IPS-18a (cell line): ENCODE results near the gene KLF2.

ENCODE experiments used
- H3K27ac ChIP-seq: one replicate; pipeline ENCODE4 v1.5.1; 2013; ENCODE audit warnings: low read length
- H3K27me3 ChIP-seq: one replicate; pipeline ENCODE4 v1.6.1; 2013; ENCODE audit warnings: mild to moderate bottlenecking, low read length; ENCODE audit not compliant: control insufficient read depth, insufficient read depth
- H3K36me3 ChIP-seq: one replicate; pipeline ENCODE4 v1.6.1; 2013; ENCODE audit warnings: low read depth, low read length; ENCODE audit not compliant: control insufficient read depth
- H3K4me1 ChIP-seq: one replicate; pipeline ENCODE4 v1.6.1; 2013; ENCODE audit warnings: low read depth, low read length; ENCODE audit not compliant: control insufficient read depth
- H3K4me3 ChIP-seq: one replicate; pipeline ENCODE4 v1.5.1; 2013; ENCODE audit warnings: low read length
- H3K9ac ChIP-seq: one replicate; pipeline ENCODE4 v1.6.1; 2013; ENCODE audit warnings: mild to moderate bottlenecking, low read length, moderate library complexity
- H3K9me3 ChIP-seq: one replicate; pipeline ENCODE4 v1.6.1; 2013; ENCODE audit warnings: low read depth, low read length; ENCODE audit not compliant: control insufficient read depth

Gene KLF2

DNA sequence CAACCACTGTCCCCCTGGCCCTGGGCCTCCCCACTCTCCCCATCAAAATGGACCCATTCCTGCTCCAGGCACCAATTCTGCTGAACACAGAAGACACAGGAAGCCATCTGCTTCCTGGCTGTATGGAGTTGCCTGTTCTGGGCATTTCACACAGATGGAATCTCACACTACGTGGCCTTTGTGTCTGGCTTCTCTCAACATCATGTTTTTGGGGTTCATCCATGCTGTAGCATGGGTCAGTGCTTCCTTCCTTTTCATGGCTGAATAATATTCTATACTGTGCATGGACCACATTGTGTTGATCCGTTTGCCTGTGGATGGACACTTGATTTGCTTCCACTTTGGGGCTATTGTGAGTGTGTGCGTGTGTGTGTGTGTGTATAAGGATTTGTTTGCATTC lies 15.0 kb upstream of the KLF2 start:
- Histone ChIP-seq H3K9me3 (no peaks in the 10 kb centered on the region), H3K4me3 (no peak overlapping the region), H3K27ac (no peak overlapping the region), H3K4me1 (peaks cover 5% of the 10 kb centered on the region), H3K27me3 (no peaks in the 10 kb centered on the region), H3K36me3 (no peaks in the 10 kb centered on the region), H3K9ac (no peak overlapping the region)

DNA sequence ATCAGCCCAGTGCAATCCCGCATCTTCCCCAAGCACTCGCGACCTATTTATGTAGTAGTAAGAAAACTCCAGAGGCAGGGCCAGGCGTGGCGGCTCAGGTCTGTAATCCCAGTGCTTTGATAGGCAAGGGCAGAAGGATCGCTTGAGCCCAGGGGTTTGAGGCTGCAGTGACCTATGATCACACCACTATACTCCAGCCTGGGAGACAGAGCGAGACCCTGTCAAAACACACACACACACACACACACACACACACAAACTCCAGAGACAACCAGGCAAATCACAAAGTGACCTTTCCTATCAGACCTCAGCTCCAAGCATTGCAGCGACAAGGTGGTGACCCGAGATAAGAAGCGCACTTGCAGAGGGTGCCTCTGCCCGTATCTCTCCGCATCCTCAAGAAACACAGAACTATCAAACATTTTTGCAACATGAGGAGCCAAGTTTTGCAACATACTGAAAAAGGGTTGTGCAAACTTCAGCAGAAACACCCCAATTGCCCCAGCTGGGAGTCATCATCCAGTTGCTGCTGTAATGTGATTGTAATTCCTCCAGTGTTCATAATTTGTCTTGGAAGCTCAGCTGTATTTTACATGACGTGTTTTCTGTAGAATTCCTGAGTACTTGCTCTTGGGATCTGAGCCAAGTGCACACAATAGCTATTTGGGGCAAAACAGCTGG lies 8.7 kb upstream of the KLF2 start:
- H3K36me3 ChIP-seq: no peaks in the 10 kb centered on the region
- H3K9ac ChIP-seq: no peak overlapping the region
- H3K4me3 ChIP-seq: no peak overlapping the region
- H3K4me1 ChIP-seq: no peaks in the 10 kb centered on the region
- H3K27ac ChIP-seq: no peak overlapping the region
- no peaks in the 10 kb centered on the region for H3K27me3 ChIP-seq
- no peaks in the 10 kb centered on the region for H3K9me3 ChIP-seq

DNA sequence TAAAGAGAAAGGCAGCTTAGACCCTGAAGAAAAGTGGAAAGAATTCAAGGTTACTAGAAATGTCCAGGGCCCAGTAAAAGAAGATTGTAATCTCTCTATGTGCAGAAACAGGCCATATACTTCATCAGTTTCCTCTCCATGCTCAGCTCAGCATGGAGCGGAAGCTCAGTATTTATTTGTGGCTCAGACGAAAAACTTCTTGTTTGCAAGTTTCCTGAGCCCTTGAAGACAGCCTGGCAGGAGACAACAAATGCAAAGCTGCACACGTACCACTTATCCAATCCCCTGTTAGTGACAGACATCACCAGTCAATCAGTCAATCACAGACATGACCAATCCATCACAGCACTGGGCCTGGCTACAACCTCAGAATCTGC lies 8.1 kb upstream of the KLF2 start:
- H3K27ac ChIP-seq: no peak overlapping the region

DNA sequence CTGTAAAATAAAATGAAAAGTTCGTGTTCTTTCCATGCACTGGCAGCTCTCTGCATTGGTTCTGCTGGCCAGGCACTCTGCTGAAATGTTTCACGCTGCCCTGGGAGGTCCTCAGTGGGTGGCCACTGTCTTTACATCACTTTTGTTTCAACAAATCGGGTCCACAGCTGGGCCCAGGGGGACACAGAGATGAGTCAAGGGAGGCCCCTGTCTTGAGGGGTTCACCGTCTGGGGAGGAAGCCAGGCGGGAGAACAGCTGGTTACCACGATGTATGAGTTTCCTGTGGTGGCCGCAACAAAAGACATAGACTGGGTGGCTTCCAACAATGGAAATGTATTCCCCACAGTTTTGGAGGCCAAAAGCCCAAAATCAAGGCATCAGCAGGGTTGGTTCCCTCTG lies 5.1 kb upstream of the KLF2 start:
- H3K36me3 ChIP-seq: no peaks in the 10 kb centered on the region
- no peaks in the 10 kb centered on the region for H3K4me1 ChIP-seq
- peaks cover 26% of the 10 kb centered on the region for H3K27me3 ChIP-seq
- no peaks in the 10 kb centered on the region for H3K9me3 ChIP-seq
- H3K9ac ChIP-seq: no peak overlapping the region
- no peak overlapping the region for H3K4me3 ChIP-seq
- no peak overlapping the region for H3K27ac ChIP-seq

More for the DNA sequence above, 8.1 kb upstream of the KLF2 start:
- no peaks in the 10 kb centered on the region for H3K4me1 ChIP-seq
- H3K9ac ChIP-seq: no peak overlapping the region
- no peaks in the 10 kb centered on the region for H3K36me3 ChIP-seq
- no peaks in the 10 kb centered on the region for H3K9me3 ChIP-seq
- no peak overlapping the region for H3K4me3 ChIP-seq
- no peaks in the 10 kb centered on the region for H3K27me3 ChIP-seq

DNA sequence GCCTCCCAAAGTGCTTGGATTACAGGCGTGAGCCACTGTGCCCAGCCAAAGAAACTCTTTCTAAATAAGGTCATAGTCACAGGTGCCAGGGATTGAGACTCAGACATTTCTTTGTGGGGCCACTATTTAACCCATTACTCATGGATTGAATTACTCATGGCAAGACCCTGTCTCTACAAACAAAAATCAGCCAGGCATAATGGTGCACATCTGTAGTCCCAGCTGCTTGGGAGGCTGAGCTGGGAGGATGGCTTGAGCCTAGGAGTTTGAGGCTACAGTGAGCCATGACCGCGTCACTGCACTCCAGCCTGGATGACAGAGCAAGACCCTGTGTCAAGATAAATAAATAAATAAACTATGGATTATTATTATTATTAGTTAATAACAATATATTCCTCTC lies 3.6 kb upstream of the KLF2 start:
- no peak overlapping the region for H3K4me3 ChIP-seq
- H3K4me1 ChIP-seq: no peaks in the 10 kb centered on the region
- no peaks in the 10 kb centered on the region for H3K36me3 ChIP-seq

DNA sequence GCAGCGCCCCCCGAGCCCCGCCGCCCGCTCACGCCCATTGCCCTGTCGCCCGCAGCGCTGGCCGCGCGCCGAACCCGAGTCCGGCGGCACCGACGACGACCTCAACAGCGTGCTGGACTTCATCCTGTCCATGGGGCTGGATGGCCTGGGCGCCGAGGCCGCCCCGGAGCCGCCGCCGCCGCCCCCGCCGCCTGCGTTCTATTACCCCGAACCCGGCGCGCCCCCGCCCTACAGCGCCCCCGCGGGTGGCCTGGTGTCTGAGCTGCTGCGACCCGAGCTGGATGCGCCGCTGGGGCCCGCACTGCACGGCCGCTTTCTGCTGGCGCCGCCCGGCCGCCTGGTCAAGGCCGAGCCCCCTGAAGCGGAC lies 518 bp downstream of the KLF2 start:
- peaks cover 4% of the 10 kb centered on the region for H3K4me1 ChIP-seq
- peaks cover 80% of the 10 kb centered on the region for H3K27me3 ChIP-seq
- no peaks in the 10 kb centered on the region for H3K36me3 ChIP-seq
- no peaks in the 10 kb centered on the region for H3K9me3 ChIP-seq
- H3K27ac ChIP-seq: no peak overlapping the region
- no peak overlapping the region for H3K9ac ChIP-seq
- H3K4me3 ChIP-seq: no peak overlapping the region

More for the DNA sequence above, 3.6 kb upstream of the KLF2 start:
- Histone ChIP-seq H3K9me3 (no peaks in the 10 kb centered on the region), H3K27ac (no peak overlapping the region), H3K27me3 (peaks cover 39% of the 10 kb centered on the region), H3K9ac (no peak overlapping the region)

DNA sequence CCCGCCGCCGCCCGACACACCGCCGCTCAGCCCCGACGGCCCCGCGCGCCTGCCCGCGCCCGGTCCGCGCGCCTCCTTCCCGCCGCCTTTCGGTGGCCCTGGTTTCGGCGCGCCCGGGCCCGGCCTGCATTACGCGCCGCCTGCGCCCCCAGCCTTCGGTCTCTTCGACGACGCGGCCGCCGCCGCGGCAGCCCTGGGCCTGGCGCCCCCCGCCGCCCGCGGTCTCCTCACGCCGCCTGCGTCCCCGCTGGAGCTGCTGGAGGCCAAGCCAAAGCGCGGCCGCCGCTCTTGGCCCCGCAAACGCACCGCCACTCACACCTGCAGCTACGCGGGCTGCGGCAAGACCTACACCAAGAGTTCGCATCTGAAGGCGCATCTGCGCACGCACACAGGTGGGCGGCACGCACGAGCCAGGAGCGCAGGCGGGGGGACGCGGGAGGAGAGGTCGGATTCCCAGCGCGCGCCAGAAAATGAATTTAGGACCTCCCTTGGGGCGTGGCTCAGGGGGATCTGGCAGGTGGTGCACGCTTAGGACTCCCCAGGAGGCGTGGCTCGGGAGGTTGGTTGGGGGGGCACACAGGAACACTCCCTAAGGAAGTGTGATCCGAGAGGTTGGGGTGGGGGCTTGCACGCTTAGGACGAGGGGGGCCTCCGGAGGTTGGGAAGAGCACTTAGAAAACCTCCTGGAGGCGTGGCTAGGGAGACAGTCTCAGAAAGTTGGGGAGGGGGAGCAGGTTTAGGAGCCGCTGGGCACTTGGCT lies 1.2 kb downstream of the KLF2 start:
- Histone ChIP-seq H3K4me3 (peak overlapping the region; percentile 47), H3K36me3 (no peaks in the 10 kb centered on the region), H3K4me1 (peaks cover 4% of the 10 kb centered on the region), H3K27ac (no peak overlapping the region), H3K9ac (no peak overlapping the region), H3K27me3 (peaks cover 84% of the 10 kb centered on the region), H3K9me3 (no peaks in the 10 kb centered on the region)

DNA sequence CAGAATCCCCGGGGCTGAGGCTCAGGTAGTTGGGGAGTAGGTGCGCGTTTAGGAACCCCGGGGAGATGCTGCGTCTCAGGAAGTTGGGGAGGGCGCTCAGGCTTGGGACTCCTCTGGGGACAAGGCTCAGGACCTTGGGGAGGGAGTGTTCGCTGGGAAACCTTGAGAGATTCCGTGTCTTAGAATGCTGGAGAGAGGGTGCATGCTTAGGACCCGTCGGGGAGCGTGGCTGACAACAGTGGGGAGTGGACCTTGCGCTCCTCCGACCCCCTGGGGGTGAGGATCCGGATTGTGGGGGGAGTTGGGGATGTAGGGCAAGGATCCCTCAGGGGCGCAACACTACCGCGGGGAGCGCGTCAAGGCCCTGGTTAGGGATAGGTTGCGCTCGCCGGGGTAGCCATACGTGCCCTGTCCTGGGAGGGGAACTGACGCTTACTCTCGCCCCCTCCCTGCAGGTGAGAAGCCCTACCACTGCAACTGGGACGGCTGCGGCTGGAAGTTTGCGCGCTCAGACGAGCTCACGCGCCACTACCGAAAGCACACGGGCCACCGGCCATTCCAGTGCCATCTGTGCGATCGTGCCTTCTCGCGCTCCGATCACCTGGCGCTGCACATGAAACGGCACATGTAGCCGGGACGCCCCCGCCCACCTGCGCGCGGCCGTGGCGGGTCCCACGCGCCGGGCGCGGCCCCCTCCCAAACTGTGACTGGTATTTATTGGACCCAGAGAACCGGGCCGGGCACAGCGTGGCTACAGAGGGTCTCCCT lies 2.0 kb downstream of the KLF2 start:
- Histone ChIP-seq H3K9me3 (no peaks in the 10 kb centered on the region), H3K4me3 (peak overlapping the region; percentile 47), H3K4me1 (peaks cover 4% of the 10 kb centered on the region), H3K27me3 (peaks cover 84% of the 10 kb centered on the region), H3K27ac (no peak overlapping the region), H3K36me3 (no peaks in the 10 kb centered on the region), H3K9ac (no peak overlapping the region)

DNA sequence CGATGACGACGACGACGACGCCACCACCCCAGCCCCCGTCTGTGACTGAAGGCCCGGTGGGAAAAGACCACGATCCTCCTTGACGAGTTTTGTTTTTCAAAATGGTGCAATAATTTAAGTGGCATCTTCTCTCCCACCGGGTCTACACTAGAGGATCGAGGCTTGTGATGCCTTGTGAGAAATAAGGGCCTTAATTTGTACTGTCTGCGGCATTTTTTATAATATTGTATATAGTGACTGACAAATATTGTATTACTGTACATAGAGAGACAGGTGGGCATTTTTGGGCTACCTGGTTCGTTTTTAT lies 2.5 kb downstream of the KLF2 start:
- no peak overlapping the region for H3K27ac ChIP-seq
- H3K9ac ChIP-seq: no peak overlapping the region
- H3K4me1 ChIP-seq: peaks cover 4% of the 10 kb centered on the region
- H3K36me3 ChIP-seq: no peaks in the 10 kb centered on the region
- no peaks in the 10 kb centered on the region for H3K9me3 ChIP-seq
- peak overlapping the region; percentile 47 for H3K4me3 ChIP-seq
- peaks cover 81% of the 10 kb centered on the region for H3K27me3 ChIP-seq

DNA sequence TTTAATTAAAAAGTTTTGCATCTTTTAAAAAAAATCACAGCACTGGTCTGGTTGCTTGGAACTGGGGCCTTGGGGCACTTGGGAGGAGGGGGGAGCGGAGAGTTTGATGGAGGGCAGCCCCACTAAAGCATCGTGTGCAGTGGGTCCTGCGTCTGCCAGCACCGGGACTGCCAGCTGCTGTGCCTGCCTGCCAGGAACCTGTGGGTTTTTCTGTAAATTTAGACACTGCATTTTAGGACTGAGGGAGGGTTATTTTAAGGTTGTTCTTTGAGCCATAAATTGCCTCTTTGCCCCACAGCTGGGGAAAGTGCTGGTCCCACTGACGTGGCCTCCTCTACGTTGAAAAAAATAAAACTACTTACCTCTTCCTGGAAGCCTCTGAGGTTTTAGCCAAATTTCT lies 2.9 kb downstream of the KLF2 start:
- no peaks in the 10 kb centered on the region for H3K36me3 ChIP-seq
- H3K4me1 ChIP-seq: peaks cover 4% of the 10 kb centered on the region
- no peaks in the 10 kb centered on the region for H3K9me3 ChIP-seq
- no peak overlapping the region for H3K4me3 ChIP-seq
- no peak overlapping the region for H3K9ac ChIP-seq
- peaks cover 77% of the 10 kb centered on the region for H3K27me3 ChIP-seq
- no peak overlapping the region for H3K27ac ChIP-seq

DNA sequence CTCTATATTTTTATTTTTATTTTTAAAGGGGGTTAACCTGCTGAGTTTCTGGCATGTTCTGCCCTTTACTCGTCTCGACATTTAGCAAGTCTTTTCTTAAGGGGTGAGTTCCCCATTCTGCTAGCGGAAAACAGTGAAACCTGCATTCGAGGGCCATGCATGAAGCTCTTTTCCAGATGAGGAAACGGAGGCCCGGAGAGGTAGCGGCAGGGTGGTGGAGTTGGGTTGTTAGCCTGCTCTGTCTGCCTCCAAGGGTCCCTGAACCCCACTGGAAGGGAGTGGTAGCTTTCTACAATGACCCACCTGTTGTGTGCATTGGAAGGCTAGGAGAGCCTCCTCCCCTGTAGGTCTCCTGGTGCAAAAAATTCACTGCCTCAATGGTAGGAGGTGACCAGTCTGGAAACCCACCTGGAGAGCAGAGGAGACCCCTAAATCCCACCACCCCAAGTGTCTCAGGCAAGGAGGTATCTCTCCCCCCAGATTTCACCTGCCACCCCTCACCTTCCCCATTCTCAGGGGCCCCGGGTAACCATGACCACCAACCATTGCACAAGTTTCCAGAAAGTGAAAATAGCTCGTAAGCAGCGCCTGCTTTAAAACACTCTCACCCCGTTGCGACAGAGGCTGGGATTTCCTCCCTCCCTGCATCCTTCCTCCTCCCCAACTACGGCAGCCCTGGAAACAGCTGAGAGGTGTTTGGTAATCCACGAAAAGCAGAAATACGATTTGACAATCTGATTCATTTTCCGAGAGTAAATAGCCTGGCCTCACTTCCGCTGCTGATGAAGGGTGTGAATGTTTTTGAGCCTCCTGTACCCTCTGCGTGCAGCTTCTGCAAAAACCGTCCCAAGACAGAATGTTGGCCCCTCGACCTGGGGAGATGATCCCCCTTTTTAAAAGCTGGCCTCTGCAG lies 3.5 kb downstream of the KLF2 start:
- no peak overlapping the region for H3K27ac ChIP-seq
- no peak overlapping the region for H3K9ac ChIP-seq
- H3K36me3 ChIP-seq: no peaks in the 10 kb centered on the region
- no peaks in the 10 kb centered on the region for H3K9me3 ChIP-seq
- H3K4me1 ChIP-seq: peaks cover 4% of the 10 kb centered on the region
- H3K4me3 ChIP-seq: no peak overlapping the region
- peaks cover 71% of the 10 kb centered on the region for H3K27me3 ChIP-seq
